ENCODE measurements around the gene ANKS3. TPM values are rescaled to one million over a fixed set of nuclear protein-coding genes. Genes with fewer than 3 reads are reported as not detected.

ANKS3 gene
- total RNA-seq, 3 donors from 2014 or later, result 18.2 to 32.3 (median 21.3) TPM

DNA sequence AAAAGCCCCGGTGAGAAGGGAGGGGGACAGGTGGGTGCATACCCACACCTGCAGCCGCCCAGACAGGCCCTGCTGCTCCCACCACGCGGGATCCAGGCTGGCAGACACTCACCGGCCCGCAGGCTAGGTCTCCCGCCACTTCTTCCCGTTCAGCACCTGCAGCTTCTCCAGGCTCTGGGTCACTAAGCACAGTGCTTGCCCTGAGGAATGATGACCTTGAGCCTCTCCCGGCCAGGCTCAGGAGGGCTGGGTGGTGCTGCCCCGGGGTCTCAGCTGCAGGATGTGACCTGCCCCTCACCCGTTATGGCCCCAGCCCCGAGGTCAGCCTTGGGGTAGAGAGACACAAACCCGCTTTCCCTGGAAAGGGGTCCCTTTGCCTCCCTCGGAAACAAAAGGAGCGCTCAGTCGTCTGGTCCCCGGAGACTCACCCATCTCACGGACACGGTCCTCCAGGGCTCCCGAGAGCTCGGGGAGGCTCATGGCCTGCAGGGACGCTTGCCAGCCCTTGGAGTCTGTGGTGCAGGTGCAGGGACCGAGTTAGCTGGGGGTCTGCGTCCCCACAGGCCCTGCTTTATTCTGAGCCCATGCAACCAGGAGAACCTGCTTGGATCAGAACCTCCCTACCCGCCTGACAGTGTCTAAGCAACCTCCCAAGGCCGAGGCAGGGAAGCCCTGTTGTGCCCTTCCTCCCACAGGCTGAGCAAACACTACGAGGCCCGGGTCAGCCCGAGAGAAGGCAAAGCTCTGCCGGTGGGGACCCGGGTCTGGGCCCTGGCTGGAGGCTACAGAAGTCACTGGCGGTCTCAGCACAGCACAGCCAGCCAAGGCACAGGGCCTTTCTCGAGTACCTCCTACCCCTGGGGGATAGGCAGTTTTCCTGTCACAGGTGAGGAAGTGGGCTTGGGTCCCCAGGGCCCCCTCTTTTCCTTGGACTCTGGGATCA is 36.9 kb downstream of the ANKS3 start:
- DNase-seq, result no peak
- no peak overlapping the region for H3K4me3 ChIP-seq
- peaks cover 4% of the 10 kb centered on the region for H3K36me3 ChIP-seq (ENCODE audit: low read depth)
- peaks cover 26% of the 10 kb centered on the region for H3K4me1 ChIP-seq (ENCODE audit: low read depth)
- TF ChIP-seq, protein P1, sequence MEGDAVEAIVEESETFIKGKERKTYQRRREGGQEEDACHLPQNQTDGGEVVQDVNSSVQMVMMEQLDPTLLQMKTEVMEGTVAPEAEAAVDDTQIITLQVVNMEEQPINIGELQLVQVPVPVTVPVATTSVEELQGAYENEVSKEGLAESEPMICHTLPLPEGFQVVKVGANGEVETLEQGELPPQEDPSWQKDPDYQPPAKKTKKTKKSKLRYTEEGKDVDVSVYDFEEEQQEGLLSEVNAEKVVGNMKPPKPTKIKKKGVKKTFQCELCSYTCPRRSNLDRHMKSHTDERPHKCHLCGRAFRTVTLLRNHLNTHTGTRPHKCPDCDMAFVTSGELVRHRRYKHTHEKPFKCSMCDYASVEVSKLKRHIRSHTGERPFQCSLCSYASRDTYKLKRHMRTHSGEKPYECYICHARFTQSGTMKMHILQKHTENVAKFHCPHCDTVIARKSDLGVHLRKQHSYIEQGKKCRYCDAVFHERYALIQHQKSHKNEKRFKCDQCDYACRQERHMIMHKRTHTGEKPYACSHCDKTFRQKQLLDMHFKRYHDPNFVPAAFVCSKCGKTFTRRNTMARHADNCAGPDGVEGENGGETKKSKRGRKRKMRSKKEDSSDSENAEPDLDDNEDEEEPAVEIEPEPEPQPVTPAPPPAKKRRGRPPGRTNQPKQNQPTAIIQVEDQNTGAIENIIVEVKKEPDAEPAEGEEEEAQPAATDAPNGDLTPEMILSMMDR (IDR thresholded peaks at IDR 0.05), result no peak
- intact Hi-C loops (cut with DNase I, micrococcal nuclease), result no loop called here
- ATAC-seq, result no peak
- H3K9me3 ChIP-seq, result no peaks in the 10 kb centered on the region

DNA sequence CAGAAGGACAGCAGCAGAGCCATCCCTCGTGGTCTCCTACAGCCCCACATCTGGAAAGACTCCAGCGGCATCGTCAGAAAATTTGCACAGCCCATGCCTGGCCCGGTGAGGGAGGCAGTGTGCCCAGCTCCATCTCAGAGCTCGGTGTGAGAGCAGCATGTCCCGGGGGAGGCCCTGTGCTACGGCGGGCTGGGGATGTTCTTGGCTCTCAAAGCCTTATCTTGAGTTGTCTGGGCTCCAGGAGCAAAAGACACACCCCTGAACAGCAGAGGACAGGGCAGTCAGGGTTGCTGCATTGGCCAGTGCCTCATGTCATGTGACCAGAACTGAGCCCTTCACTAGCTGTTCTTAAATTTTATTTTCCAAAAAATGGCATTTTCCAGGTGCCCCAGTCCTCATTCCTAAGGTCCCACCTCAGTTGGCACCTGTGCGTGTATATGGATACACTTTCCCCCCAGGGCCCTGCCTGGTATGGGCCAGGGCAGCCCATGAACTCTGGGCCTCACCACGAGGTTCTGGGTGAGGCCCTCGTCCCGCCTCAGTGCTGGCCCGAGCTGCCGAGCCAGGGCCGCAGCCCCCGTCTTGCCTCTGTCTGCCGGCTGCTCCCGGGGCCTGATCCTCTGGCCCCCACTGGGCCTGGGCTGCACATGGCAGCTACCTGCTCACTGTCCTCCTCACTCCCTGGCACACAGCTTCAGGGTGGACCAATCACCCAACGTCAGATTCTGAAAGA is 37.7 kb downstream of the ANKS3 start:
- intact Hi-C loops (cut with DNase I, micrococcal nuclease), result no loop called here
- peak in 1 of 3 donors; percentile 64 for DNase-seq
- Histone ChIP-seq H3K4me1 (ENCODE audit: low read depth) (peaks cover 23% of the 10 kb centered on the region), H3K9me3 (no peaks in the 10 kb centered on the region), H3K4me3 (no peak overlapping the region), H3K36me3 (ENCODE audit: low read depth) (peaks cover 4% of the 10 kb centered on the region)
- no peak for ATAC-seq
- TF ChIP-seq, protein P1 (IDR thresholded peaks at IDR 0.05), result no peak

DNA sequence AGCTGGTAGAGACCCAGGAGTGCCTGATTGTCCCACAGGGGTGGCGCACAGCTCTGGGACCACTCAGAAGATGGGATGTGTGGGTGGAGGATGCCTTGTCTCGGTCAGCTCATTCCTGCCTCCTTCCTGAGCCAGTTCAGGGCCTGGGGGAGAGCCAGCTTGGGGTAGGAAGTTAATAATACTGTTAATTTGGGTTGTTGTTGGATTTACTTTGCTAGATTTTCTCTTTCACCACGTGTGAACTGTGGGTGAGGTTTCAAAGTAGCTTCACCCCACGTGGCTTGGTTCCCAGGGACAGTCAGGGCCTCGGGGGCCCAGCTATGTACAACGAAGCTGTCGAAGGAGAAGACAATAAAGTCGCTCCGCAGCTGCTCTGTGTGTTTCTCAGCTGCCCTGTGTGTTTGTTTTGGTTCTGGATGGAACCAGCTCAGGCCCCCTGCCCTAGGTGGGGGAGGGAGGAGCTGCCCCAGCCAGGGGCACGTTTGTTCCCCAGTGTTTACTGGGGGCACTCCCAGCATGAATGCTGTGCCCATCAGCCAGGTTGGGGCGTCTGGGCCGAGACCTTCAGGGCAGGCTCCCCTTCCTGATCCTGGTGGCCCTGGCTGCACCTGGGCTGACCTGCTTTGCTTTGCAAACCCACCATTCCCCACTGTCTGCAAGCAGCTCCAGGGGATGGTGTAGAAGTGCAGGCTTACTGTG is 38.4 kb downstream of the ANKS3 start:
- TF ChIP-seq, protein P1 (IDR thresholded peaks at IDR 0.05), result no peak
- H3K4me1 ChIP-seq (ENCODE audit: low read depth), result peaks cover 17% of the 10 kb centered on the region
- no peaks in the 10 kb centered on the region for H3K9me3 ChIP-seq
- H3K36me3 ChIP-seq (ENCODE audit: low read depth), result peaks cover 4% of the 10 kb centered on the region
- ATAC-seq (no peak), DNase-seq (no peak)
- intact Hi-C loops (cut with DNase I, micrococcal nuclease), result no loop called here
- H3K4me3 ChIP-seq, result no peak overlapping the region

DNA sequence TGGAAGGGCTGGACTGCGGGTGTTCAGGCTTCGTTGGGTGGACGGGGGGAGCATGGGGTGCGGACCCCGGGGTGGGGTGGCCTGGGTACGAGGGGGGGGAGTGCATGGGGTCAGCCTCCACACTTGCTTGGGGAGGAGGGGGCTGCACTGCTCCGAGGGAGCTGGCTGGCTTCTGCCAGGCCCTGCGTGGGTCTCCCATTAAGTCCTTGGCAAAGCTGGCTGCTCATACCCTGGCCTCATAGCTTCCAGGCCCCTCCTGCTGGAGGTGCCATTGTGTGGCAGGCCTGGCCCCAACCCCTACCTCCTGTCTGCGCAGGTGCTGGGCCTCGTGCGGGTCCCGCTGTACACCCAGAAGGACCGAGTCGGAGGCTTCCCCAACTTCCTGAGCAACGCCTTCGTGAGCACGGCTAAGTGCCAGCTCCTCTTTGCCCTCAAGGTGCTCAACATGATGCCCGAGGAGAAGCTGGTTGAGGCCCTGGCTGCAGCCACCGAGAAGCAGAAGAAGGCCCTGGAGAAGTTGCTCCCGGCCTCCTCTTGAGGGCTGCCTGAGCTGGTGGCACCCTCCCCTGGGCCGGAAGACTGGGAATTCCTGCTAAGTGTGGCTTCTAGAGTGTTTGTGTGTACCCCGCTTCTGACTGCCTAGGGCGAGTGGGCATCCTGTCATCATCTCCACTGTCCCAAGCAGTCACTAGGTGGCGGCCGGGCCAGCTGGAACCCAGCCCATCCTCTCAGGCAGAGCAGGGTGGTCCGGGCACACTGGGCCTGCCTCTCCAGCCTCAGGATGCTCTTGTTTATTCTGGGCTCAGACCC is 39.2 kb downstream of the ANKS3 start:
- TF ChIP-seq, protein P1 (IDR thresholded peaks at IDR 0.05), result no peak
- no peak for ATAC-seq
- H3K9me3 ChIP-seq, result no peaks in the 10 kb centered on the region
- intact Hi-C loops (cut with DNase I, micrococcal nuclease), result no loop called here
- H3K4me1 ChIP-seq (ENCODE audit: low read depth), result peaks cover 17% of the 10 kb centered on the region
- DNase-seq, result peak in 2 of 3 donors; percentile 43 to 62
- no peak overlapping the region for H3K4me3 ChIP-seq
- H3K36me3 ChIP-seq (ENCODE audit: low read depth), result peaks cover 4% of the 10 kb centered on the region
